CD14-positive monocyte (primary cell): ENCODE results near the gene ELFN1. TPM values are rescaled to one million over a fixed set of nuclear protein-coding genes. Genes with fewer than 3 reads are reported as not detected.

Experiments
- DNase-seq, 3 donors: peaks; one replicate each; pipeline ENCODE4 v3.0.0-alpha.2; 2011 to 2022
- H2AFZ ChIP-seq: 2 replicates; pipeline ENCODE4 v1.6.0; 2012; ENCODE audit warnings: mild to moderate bottlenecking, low read depth, low read length, inconsistent platforms; ENCODE audit not compliant: insufficient read depth, poor library complexity, severe bottlenecking
- H3K27ac ChIP-seq, 2 donors: 1 replicate in 1 of 2; 2 replicates in 1 of 2; pipeline ENCODE4 v1.5.1; 2012 to 2013; ENCODE audit warnings: low read length in 2 of 2, control low read depth in 1 of 2, inconsistent platforms in 1 of 2, low read depth in 1 of 2, mild to moderate bottlenecking in 1 of 2
- H3K27me3 ChIP-seq, 2 donors: one replicate each; pipeline versions ENCODE4 v1.6.0 to v1.6.1; 2011 to 2013; ENCODE audit warnings: low read length in 2 of 2; ENCODE audit not compliant: control insufficient read depth in 2 of 2, insufficient read depth in 2 of 2
- H3K36me3 ChIP-seq, 2 donors: replicated peaks in 1 of 2; 1 replicate in 1 of 2; 2 replicates in 1 of 2; pipeline versions ENCODE4 v1.5.1 to v1.6.1; 2012 to 2013; ENCODE audit warnings: low read length in 2 of 2, control low read depth in 1 of 2, inconsistent platforms in 1 of 2, mild to moderate bottlenecking in 1 of 2; ENCODE audit not compliant: insufficient read depth in 2 of 2, control insufficient read depth in 1 of 2
- H3K4me1 ChIP-seq, 2 donors: 1 replicate in 1 of 2; 2 replicates in 1 of 2; pipeline versions ENCODE4 v1.5.1 to v1.6.1; 2012 to 2013; ENCODE audit warnings: low read length in 2 of 2, control low read depth in 1 of 2, inconsistent platforms in 1 of 2, mild to moderate bottlenecking in 1 of 2, moderate library complexity in 1 of 2; ENCODE audit not compliant: insufficient read depth in 2 of 2, control insufficient read depth in 1 of 2
- H3K4me2 ChIP-seq: replicated peaks from 2 replicates; pipeline ENCODE3; 2012; ENCODE audit warnings: low read length, moderate library complexity, mild to moderate bottlenecking; ENCODE audit not compliant: poor library complexity, severe bottlenecking; ENCODE audit errors: extremely low read depth
- H3K4me3 ChIP-seq, 3 experiments: fragments of 200-600 bp in 1 of 3; sonication (generic) in 1 of 3; replicated peaks in 1 of 3; 1 replicate in 2 of 3; 2 replicates in 1 of 3; pipeline ENCODE4 v1.5.1; 2011 to 2013; ENCODE audit warnings: low read length in 3 of 3, mild to moderate bottlenecking in 3 of 3, control low read depth in 2 of 3, low read depth in 2 of 3, inconsistent platforms in 1 of 3, moderate library complexity in 1 of 3
- H3K79me2 ChIP-seq: 2 replicates; pipeline ENCODE4 v1.6.0; 2012; ENCODE audit warnings: mild to moderate bottlenecking, control low read depth, inconsistent platforms, low read length, moderate library complexity; ENCODE audit not compliant: insufficient read depth
- H3K9ac ChIP-seq: 2 replicates; pipeline ENCODE4 v1.6.0; 2017; ENCODE audit warnings: low read length, mild to moderate bottlenecking; ENCODE audit not compliant: insufficient read depth, poor library complexity, severe bottlenecking
- H3K9me3 ChIP-seq, 2 donors: replicated peaks in 1 of 2; 1 replicate in 1 of 2; 2 replicates in 1 of 2; pipeline versions ENCODE4 v1.5.1 to v1.6.1; 2012 to 2013; ENCODE audit warnings: low read length in 2 of 2, control low read depth in 1 of 2; ENCODE audit not compliant: control insufficient read depth in 1 of 2, insufficient read depth in 1 of 2
- H4K20me1 ChIP-seq: 2 replicates; pipeline ENCODE4 v1.6.0; 2012; ENCODE audit warnings: mild to moderate bottlenecking, low read length, control low read depth, moderate library complexity; ENCODE audit not compliant: insufficient read depth
- H3K27ac Mint-ChIP-seq, 7 donors: one replicate each; pipeline ENCODE4 v1.8.0; 2020; ENCODE audit warnings: mild to moderate bottlenecking in 7 of 7, mixed read lengths in 7 of 7, moderate library complexity in 6 of 7, inconsistent platforms in 2 of 7
- H3K27me3 Mint-ChIP-seq, 3 donors: one replicate each; pipeline ENCODE4 v1.8.0; 2021 to 2022; ENCODE audit warnings: low read depth in 3 of 3, mild to moderate bottlenecking in 3 of 3, mixed read lengths in 3 of 3, moderate library complexity in 3 of 3, inconsistent platforms in 1 of 3
- H3K36me3 Mint-ChIP-seq, 2 donors: one replicate each; pipeline ENCODE4 v1.8.0; 2020; ENCODE audit warnings: mixed read lengths in 2 of 2, inconsistent platforms in 1 of 2, mild to moderate bottlenecking in 1 of 2
- H3K4me1 Mint-ChIP-seq: one replicate; pipeline ENCODE4 v1.8.0; 2020; ENCODE audit warnings: mild to moderate bottlenecking, mixed read lengths
- H3K4me3 Mint-ChIP-seq, 2 donors: one replicate each; pipeline ENCODE4 v1.8.0; 2020; ENCODE audit warnings: mild to moderate bottlenecking in 2 of 2, mixed read lengths in 2 of 2, moderate library complexity in 1 of 2
- H3K9me3 Mint-ChIP-seq, 7 donors: one replicate each; pipeline ENCODE4 v1.8.0; 2020 to 2022; ENCODE audit warnings: mixed read lengths in 7 of 7, mild to moderate bottlenecking in 6 of 7, moderate library complexity in 6 of 7, inconsistent platforms in 2 of 7
- WGBS: methylation state at CpG from one replicate; pipeline ENCODE4 v1.1.5; 2013; ENCODE audit warnings: missing lambda C conversion rate; ENCODE audit not compliant: insufficient coverage; 5-methylcytosine and 5-hydroxymethylcytosine counted together
- intact Hi-C, 2 donors: fragments of 100-400 bp; cut with micrococcal nuclease; formaldehyde crosslinking; loops; one replicate each; pipeline versions ENCODE4 v1.15.0 to v1.15.1; 2023
- polyA plus RNA-seq, 3 donors: library from polyadenylated mRNA; depleted of rRNA in 1 of 3; unstranded in 2 of 3; stranded (reverse) in 1 of 3; fragments of 300-500 nt in 2 of 3; fragments of >200 nt in 1 of 3; fragmentation: Illumina TruSeq in 2 of 3; gene quantifications; 1 replicate in 2 of 3; 2 replicates in 1 of 3; pipeline ENCODE4 v1.2.3, GENCODE V29; 2012 to 2021
- TF ChIP-seq, protein P1 (sequence below): fragments of 200-600 bp; IDR thresholded peaks from one replicate; pipeline ENCODE4 v1.8.0; 2022; ENCODE audit warnings: antibody characterized with exemption, mild to moderate bottlenecking

Gene ELFN1
- polyA plus RNA-seq, 3 donors = not detected

DNA sequence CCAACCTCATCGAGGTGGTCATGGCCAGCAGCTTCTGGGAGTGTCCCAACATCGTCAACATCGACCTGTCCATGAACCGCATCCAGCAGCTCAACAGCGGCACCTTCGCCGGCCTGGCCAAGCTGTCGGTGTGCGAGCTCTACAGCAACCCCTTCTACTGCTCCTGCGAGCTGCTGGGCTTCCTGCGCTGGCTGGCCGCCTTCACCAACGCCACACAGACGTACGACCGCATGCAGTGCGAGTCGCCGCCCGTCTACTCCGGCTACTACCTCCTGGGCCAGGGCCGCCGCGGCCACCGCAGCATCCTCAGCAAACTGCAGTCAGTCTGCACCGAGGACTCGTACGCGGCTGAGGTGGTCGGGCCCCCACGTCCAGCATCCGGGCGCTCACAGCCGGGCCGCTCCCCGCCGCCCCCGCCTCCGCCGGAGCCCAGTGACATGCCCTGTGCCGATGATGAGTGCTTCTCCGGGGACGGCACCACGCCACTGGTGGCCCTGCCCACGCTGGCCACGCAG lies 75.0 kb downstream of the ELFN1 start:
- no peak for DNase-seq
- Histone ChIP-seq H3K36me3 (no peaks in the 10 kb centered on the region), H2AFZ (no peak overlapping the region), H3K27me3 (no peaks in the 10 kb centered on the region), H3K4me3 (no peak overlapping the region), H4K20me1 (no peaks in the 10 kb centered on the region), H3K9me3 (peaks cover 0 to 5% of the 10 kb centered on the region in 2 donors), H3K9ac (no peak overlapping the region), H3K79me2 (no peaks in the 10 kb centered on the region), H3K4me2 (no peak overlapping the region), H3K4me1 (peaks cover 10 to 24% of the 10 kb centered on the region in 2 donors), H3K27ac (no peak overlapping the region)
- H3K27me3 Mint-ChIP-seq = peaks cover 13 to 29% (median 15%) of the 10 kb centered on the region in 3 donors
- H3K36me3 Mint-ChIP-seq = no peaks in the 10 kb centered on the region
- H3K4me1 Mint-ChIP-seq = peaks cover 16% of the 10 kb centered on the region
- intact Hi-C loops = no loop called here
- H3K4me3 Mint-ChIP-seq = no peak overlapping the region
- no peak overlapping the region for H3K27ac Mint-ChIP-seq
- 95% methylated on average over 46 of the region's 46 CpGs for WGBS
- TF ChIP-seq, protein P1, sequence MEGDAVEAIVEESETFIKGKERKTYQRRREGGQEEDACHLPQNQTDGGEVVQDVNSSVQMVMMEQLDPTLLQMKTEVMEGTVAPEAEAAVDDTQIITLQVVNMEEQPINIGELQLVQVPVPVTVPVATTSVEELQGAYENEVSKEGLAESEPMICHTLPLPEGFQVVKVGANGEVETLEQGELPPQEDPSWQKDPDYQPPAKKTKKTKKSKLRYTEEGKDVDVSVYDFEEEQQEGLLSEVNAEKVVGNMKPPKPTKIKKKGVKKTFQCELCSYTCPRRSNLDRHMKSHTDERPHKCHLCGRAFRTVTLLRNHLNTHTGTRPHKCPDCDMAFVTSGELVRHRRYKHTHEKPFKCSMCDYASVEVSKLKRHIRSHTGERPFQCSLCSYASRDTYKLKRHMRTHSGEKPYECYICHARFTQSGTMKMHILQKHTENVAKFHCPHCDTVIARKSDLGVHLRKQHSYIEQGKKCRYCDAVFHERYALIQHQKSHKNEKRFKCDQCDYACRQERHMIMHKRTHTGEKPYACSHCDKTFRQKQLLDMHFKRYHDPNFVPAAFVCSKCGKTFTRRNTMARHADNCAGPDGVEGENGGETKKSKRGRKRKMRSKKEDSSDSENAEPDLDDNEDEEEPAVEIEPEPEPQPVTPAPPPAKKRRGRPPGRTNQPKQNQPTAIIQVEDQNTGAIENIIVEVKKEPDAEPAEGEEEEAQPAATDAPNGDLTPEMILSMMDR = no peak
- H3K9me3 Mint-ChIP-seq = peaks cover 0 to 14% (median 2%) of the 10 kb centered on the region in 7 donors

- H4K20me1 ChIP-seq = no peaks in the 10 kb centered on the region
- H3K9ac ChIP-seq = no peak overlapping the region
- H3K36me3 ChIP-seq = no peaks in the 10 kb centered on the region
- Mint-ChIP-seq H3K9me3 (peaks cover 0 to 14% (median 2%) of the 10 kb centered on the region in 7 donors), H3K27ac (no peak overlapping the region), H3K27me3 (peaks cover 10 to 27% (median 18%) of the 10 kb centered on the region in 3 donors), H3K4me3 (no peak overlapping the region), H3K4me1 (peaks cover 16% of the 10 kb centered on the region), H3K36me3 (no peaks in the 10 kb centered on the region)
- H3K4me2 ChIP-seq = no peak overlapping the region
- peaks cover 0 to 5% of the 10 kb centered on the region in 2 donors for H3K9me3 ChIP-seq
- no peaks in the 10 kb centered on the region for H3K27me3 ChIP-seq
- WGBS = 97% methylated on average over 69 of the region's 72 CpGs
- H3K4me3 ChIP-seq = no peak overlapping the region
- no peak overlapping the region for H3K27ac ChIP-seq
- TF ChIP-seq, protein P1 = no peak
- no peak for DNase-seq
- H3K4me1 ChIP-seq = peaks cover 10 to 24% of the 10 kb centered on the region in 2 donors
- intact Hi-C loops = no loop called here
- no peaks in the 10 kb centered on the region for H3K79me2 ChIP-seq
- no peak overlapping the region for H2AFZ ChIP-seq
Observed at GRCh38 chr7:1745576-1746490, 75.8 kb downstream of the ELFN1 start.
